ENCODE results near the gene BAG1.
A peak's percentile ranks its signal among the peaks of the same experiment; 100 is the strongest.

BAG1 gene

DNA sequence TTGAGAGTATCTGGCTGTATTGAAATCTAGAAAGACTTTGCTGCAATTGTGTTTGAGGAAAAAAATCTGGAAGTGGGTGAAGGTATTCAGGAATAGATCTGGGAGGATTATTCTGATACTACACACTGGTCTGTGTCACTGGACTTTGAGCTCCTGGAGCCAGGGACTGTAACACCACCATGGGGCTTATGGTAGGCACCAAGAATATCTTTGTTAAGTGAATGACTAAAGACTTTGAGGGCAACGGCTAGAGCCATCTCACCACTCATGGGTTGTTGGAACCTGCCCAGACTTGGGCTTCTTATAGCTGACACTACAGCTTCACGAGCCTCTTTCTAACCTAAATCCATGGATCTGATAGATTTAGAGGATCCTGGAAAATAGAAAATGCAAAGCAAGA lies 36.0 kb upstream of the BAG1 start:
- no peak overlapping the region for H3K27ac ChIP-seq
- no peak for TF ChIP-seq ZFX (IDR thresholded peaks at IDR 0.05; ENCODE audit: borderline replicate concordance)
- TF ChIP-seq, protein P1, sequence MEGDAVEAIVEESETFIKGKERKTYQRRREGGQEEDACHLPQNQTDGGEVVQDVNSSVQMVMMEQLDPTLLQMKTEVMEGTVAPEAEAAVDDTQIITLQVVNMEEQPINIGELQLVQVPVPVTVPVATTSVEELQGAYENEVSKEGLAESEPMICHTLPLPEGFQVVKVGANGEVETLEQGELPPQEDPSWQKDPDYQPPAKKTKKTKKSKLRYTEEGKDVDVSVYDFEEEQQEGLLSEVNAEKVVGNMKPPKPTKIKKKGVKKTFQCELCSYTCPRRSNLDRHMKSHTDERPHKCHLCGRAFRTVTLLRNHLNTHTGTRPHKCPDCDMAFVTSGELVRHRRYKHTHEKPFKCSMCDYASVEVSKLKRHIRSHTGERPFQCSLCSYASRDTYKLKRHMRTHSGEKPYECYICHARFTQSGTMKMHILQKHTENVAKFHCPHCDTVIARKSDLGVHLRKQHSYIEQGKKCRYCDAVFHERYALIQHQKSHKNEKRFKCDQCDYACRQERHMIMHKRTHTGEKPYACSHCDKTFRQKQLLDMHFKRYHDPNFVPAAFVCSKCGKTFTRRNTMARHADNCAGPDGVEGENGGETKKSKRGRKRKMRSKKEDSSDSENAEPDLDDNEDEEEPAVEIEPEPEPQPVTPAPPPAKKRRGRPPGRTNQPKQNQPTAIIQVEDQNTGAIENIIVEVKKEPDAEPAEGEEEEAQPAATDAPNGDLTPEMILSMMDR (IDR thresholded peaks at IDR 0.05) = no peak

DNA sequence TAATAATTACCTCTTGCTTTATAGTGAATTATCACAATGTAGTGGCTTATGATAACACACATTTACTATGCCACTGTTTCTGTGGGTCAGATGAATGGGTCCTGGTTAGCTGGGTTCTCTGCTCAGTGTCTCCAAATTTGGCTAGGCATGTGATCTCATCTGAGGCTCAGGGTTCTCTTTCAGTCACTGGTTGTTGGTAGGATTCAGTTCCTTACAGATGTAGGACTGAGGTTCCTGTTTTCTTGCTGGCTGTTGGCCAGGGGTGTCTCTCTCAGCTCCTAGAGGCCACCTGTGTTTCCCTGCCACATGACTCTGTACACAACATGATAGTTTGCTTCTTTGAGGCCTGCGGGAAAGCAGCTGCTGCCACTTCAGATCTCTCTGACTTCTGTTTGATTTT lies 32.9 kb upstream of the BAG1 start:
- TF ChIP-seq, protein P1 (IDR thresholded peaks at IDR 0.05) = no peak
- no peak for TF ChIP-seq ZFX (IDR thresholded peaks at IDR 0.05; ENCODE audit: borderline replicate concordance)
- no peak overlapping the region for H3K27ac ChIP-seq

DNA sequence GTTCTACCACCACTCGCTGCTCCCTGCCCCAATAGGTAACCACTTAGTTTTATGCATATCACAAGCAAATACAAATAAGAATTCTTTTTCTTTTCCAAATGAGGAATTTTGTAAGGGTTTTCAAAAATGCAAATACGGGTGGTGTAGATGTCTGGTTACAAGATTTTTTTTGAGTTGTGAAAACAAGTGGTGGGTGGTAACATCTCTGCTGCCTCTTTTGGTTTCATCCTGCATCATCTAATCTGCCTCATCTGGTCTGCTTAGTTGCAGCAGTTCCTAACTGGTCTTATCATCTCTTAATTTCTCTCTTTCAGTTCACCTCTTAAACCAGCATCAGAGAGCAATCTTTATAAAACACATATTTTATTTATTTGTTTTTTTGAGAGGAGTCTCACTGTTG lies 31.1 kb upstream of the BAG1 start:
- TF ChIP-seq, protein P1 (IDR thresholded peaks at IDR 0.05) = no peak
- no peak for TF ChIP-seq ZFX (IDR thresholded peaks at IDR 0.05; ENCODE audit: borderline replicate concordance)
- H3K27ac ChIP-seq = no peak overlapping the region

DNA sequence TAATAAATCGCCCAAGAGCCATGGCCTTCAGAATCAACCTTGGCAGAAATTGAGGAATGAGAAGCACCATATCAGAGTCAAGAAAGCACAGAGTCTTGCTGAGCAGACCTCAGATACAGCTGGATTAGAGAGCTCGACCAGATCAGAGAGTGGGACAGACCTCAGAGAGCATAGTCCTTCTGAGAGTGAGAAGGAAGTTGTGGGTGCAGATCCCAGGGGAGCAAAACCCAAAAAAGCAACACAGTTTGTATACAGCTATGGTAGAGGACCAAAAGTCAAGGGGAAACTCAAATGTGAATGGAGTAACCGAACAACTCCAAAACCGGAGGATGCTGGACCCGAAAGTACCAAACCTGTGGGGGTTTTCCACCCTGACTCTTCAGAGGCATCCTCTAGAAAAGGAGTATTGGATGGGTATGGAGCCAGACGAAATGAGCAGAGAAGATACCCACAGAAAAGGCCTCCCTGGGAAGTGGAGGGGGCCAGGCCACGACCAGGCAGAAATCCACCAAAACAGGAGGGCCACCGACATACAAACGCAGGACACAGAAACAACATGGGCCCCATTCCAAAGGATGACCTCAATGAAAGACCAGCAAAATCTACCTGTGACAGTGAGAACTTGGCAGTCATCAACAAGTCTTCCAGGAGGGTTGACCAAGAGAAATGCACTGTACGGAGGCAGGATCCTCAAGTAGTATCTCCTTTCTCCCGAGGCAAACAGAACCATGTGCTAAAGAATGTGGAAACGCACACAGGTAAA lies 30.3 kb upstream of the BAG1 start:
- TF ChIP-seq, protein P1 (IDR thresholded peaks at IDR 0.05) = no peak
- no peak for TF ChIP-seq ZFX (IDR thresholded peaks at IDR 0.05; ENCODE audit: borderline replicate concordance)
- H3K27ac ChIP-seq = no peak overlapping the region

DNA sequence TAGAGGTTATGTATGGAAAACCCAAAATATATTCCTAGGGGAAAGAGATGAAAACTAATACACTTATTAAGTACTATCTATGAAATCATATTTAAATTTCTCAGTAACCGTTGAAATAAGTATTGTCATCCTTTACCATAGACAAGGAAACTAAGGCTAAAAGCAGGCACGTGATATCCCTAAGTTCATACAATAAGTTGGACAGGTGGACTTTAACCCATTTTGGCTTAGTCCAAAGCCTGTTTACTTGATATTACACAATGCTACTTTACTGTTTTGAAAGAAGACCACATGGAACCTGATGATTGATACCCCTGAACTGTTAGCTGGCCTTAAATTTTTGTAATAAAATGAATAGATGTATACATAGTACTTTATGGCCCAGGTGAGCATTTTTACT lies 29.3 kb upstream of the BAG1 start:
- no peak for TF ChIP-seq ZFX (IDR thresholded peaks at IDR 0.05; ENCODE audit: borderline replicate concordance)
- TF ChIP-seq, protein P1 (IDR thresholded peaks at IDR 0.05) = no peak
- no peak overlapping the region for H3K27ac ChIP-seq

DNA sequence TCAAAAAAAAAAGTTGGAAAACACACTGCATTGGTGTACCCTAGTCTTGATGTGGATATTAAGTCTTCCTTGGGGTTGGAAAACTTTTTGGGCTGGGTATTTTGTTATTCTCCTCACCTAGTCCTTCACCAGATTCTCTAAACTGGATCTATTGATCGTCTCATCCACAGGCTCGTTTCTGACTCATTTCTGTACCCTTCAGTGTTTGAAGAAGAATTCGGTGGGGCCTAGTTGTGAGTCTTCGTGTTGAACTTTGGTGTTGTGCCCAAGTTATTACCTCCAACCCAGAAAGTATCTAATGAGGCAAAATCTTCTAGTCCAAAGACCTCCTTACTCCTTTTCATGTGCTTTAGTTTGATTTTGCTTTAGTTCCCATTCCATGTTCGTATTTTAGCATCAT lies 27.4 kb upstream of the BAG1 start:
- TF ChIP-seq, protein P1 (IDR thresholded peaks at IDR 0.05) = no peak
- no peak for TF ChIP-seq ZFX (IDR thresholded peaks at IDR 0.05; ENCODE audit: borderline replicate concordance)
- H3K27ac ChIP-seq = peak overlapping the region; percentile 95

DNA sequence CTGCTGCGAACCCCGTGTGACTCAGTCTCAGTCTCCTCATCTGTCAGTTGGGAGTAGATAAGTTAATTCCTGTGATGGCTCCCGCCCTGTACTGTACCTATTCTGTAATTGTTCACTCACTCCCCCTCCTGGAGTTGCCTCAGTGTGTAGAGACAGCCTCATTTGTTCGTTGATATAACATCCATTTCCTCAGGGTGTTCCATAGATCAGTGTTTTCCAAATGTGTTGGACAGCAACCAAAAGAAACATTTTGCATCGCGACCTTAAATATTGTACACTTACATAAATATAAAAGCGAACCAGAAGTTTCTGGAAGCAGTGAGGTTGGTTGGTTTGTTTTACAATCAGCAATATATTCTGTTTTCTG lies 26.5 kb upstream of the BAG1 start:
- H3K27ac ChIP-seq = peak overlapping the region; percentile 95
- TF ChIP-seq, protein P1 (IDR thresholded peaks at IDR 0.05) = peak; percentile 17; the same call in 1 of the 2 replicates
- TF ChIP-seq ZFX (IDR thresholded peaks at IDR 0.05; ENCODE audit: borderline replicate concordance) = no peak

Measured in 22Rv1 (cell line).